Fibroblast of pulmonary artery (primary cell): Measurements from ENCODE around the gene DNAJB13.

Source experiments
- DNase-seq: peaks from one replicate; pipeline ENCODE4 v3.0.0-alpha.2; 2010; ENCODE audit warnings: low read depth
- H3K4me3 ChIP-seq: replicated peaks from 2 replicates; pipeline ENCODE4 v1.5.1; 2011; ENCODE audit warnings: low read depth, mild to moderate bottlenecking, control low read depth, low read length, moderate library complexity
- CTCF ChIP-seq: IDR thresholded peaks from 2 replicates; pipeline ENCODE4 v1.5.1; 2011; ENCODE audit warnings: mild to moderate bottlenecking, control low read depth, low read length, inconsistent platforms; ENCODE audit errors: missing control alignments

DNAJB13 gene

GRCh38 chr11:73999581-74000306 is 48.9 kb downstream of the DNAJB13 start:
- no peak for DNase-seq
- TF ChIP-seq CTCF = no peak
- H3K4me3 ChIP-seq = no peak overlapping the region

GRCh38 chr11:74000307-74001133 is 49.7 kb downstream of the DNAJB13 start:
- H3K4me3 ChIP-seq = no peak overlapping the region
- no peak for TF ChIP-seq CTCF
- DNase-seq = no peak

- no peak for DNase-seq
- no peak overlapping the region for H3K4me3 ChIP-seq
- no peak for TF ChIP-seq CTCF
Measured at GRCh38 chr11:74001822-74002286, 51.0 kb downstream of the DNAJB13 start.

- TF ChIP-seq CTCF = no peak
- H3K4me3 ChIP-seq = no peak overlapping the region
- DNase-seq = no peak
Measured at GRCh38 chr11:74002832-74003231, 52.0 kb downstream of the DNAJB13 start.

- no peak for DNase-seq
- no peak overlapping the region for H3K4me3 ChIP-seq
- no peak for TF ChIP-seq CTCF
Measured at GRCh38 chr11:74004046-74004695, 53.3 kb downstream of the DNAJB13 start.

GRCh38 chr11:74004759-74005615 is 54.2 kb downstream of the DNAJB13 start:
- DNase-seq = no peak

More at GRCh38 chr11:74004759-74005615, 54.2 kb downstream of the DNAJB13 start:
- H3K4me3 ChIP-seq = no peak overlapping the region
- TF ChIP-seq CTCF = no peak
